HG03039 (cell line): ENCODE data around the gene TRPV3.
"Not testable (repeated sequence)": the region's sequence is repeated elsewhere in the genome, so short reads cannot be mapped to it uniquely, and the experiment has no call there.

Experiments
- ATAC-seq: cut with Tn5 transposase; IDR thresholded peaks from one replicate; pipeline ENCODE4 v1.9.1; 2021; ENCODE audit warnings: mild to moderate bottlenecking, moderate library complexity; ENCODE audit not compliant: unreplicated experiment

The TRPV3 gene

GRCh38 chr17:3527468-3527867 is 30.1 kb downstream of the TRPV3 start:
- ATAC-seq: no peak

GRCh38 chr17:3526971-3527370 is 30.6 kb downstream of the TRPV3 start:
- no peak for ATAC-seq

- no peak for ATAC-seq
These were observed 31.1 kb downstream of the TRPV3 start for GRCh38 chr17:3526491-3526890.

GRCh38 chr17:3524024-3524423 is 33.6 kb downstream of the TRPV3 start:
- ATAC-seq: no peak

- ATAC-seq: not testable (repeated sequence)
These were observed 38.1 kb downstream of the TRPV3 start for GRCh38 chr17:3519472-3519871.

GRCh38 chr17:3514873-3515272 is 42.7 kb downstream of the TRPV3 start:
- no peak for ATAC-seq

GRCh38 chr17:3514167-3514566 is 43.4 kb downstream of the TRPV3 start:
- not testable (repeated sequence) for ATAC-seq

GRCh38 chr17:3513305-3514035 is 44.1 kb downstream of the TRPV3 start:
- no peak for ATAC-seq

GRCh38 chr17:3512505-3513171 is 45.0 kb downstream of the TRPV3 start:
- ATAC-seq: no peak

- ATAC-seq: no peak
These were observed 45.6 kb downstream of the TRPV3 start for GRCh38 chr17:3511852-3512504.

GRCh38 chr17:3510090-3510489 is 47.5 kb downstream of the TRPV3 start:
- ATAC-seq: no peak

- no peak for ATAC-seq
These were observed 49.7 kb downstream of the TRPV3 start for GRCh38 chr17:3507869-3508268.

GRCh38 chr17:3507071-3507470 is 50.5 kb downstream of the TRPV3 start:
- no peak for ATAC-seq

GRCh38 chr17:3506054-3506453 is 51.6 kb downstream of the TRPV3 start:
- no peak for ATAC-seq

- no peak for ATAC-seq
These were observed 52.6 kb downstream of the TRPV3 start for GRCh38 chr17:3505008-3505407.

GRCh38 chr17:3503285-3503684 is 54.3 kb downstream of the TRPV3 start:
- ATAC-seq: no peak

- no peak for ATAC-seq
These were observed 55.1 kb downstream of the TRPV3 start for GRCh38 chr17:3502466-3502865.

- ATAC-seq: no peak
These were observed 56.3 kb downstream of the TRPV3 start for GRCh38 chr17:3501344-3501743.

- no peak for ATAC-seq
These were observed 60.5 kb downstream of the TRPV3 start for GRCh38 chr17:3497101-3497500.

GRCh38 chr17:3485481-3486068 is 72.0 kb downstream of the TRPV3 start:
- no peak for ATAC-seq

- ATAC-seq: no peak
These were observed 74.8 kb downstream of the TRPV3 start for GRCh38 chr17:3482852-3483251.

GRCh38 chr17:3479988-3480387 is 77.6 kb downstream of the TRPV3 start:
- no peak for ATAC-seq
